22Rv1 (cell line): Measurements from ENCODE around the gene WDR53.
"Not testable (repeated sequence)": the region's sequence is repeated elsewhere in the genome, so short reads cannot be mapped to it uniquely, and the experiment has no call there.

Source experiments
- CTCF ChIP-seq: fragments of 450-650 bp; IDR thresholded peaks from 2 replicates; pipeline ENCODE4 v1.5.1; 2017; ENCODE audit warnings: mild to moderate bottlenecking
- ZFX ChIP-seq: fragments of 450-650 bp; IDR thresholded peaks from 2 replicates; pipeline ENCODE4 v1.6.1; 2017; ENCODE audit warnings: antibody characterized with exemption, borderline replicate concordance

DNA sequence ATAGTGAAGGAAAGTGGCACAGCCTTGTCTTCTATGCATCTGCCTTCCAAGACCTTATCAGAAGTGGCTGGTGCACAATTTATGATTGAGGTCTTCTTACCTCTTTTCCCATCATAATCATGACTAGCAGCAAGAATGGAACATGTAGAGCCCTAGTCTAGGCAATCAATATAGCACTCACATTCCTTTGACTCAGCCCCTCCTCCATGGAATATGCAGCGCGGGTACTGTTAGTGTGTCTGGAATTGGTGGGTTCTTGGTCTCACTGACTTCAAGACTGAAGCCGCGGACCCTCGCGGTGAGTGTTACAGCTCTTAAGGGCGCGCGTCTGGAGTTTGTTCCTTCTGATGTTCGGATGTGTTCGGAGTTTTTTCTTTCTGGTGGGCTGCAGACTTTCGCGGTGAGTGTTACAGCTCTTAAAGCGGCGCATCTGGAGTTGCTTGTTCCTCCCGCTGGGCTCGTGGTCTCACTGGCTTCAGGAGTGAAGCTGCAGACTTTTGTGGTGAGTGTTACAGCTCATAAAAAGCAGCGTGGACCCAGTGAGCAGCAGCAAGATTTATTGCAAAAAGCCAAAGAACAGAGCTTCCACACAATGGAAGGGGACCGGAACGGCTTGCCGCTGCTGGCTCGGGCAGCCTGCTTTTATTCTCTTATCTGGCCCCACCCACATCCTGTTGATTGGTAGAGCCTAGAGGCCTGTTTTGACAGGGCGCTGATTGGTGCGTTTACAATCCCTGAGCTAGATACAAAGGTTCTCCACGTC is 29.8 kb upstream of the WDR53 start:
- not testable (repeated sequence) for TF ChIP-seq CTCF, ZFX
